DND-41 (cell line): ENCODE data around the gene RAD51B.

ENCODE experiments used
- ATAC-seq: fragments of 200-7000 bp; cut with Tn5 transposase; 3 replicates; pipeline ENCODE4 v1.9.1; 2021; ENCODE audit warnings: low read depth; ENCODE audit not compliant: insufficient read depth
- DNase-seq: peaks from one replicate; pipeline ENCODE4 v3.0.0-alpha.2; 2020
- H2AFZ ChIP-seq: 2 replicates; pipeline ENCODE4 v1.6.0; 2012; ENCODE audit warnings: low read depth, low read length
- H3K27ac ChIP-seq: 2 replicates; pipeline ENCODE4 v1.5.1; 2012; ENCODE audit warnings: low read length, inconsistent platforms
- H3K27me3 ChIP-seq: fragments of 200-600 bp; sonication (generic); 2 replicates; pipeline ENCODE4 v1.6.0; 2012; ENCODE audit warnings: low read length, mild to moderate bottlenecking, inconsistent platforms; ENCODE audit not compliant: insufficient read depth, poor library complexity
- H3K36me3 ChIP-seq: 2 replicates; pipeline ENCODE4 v1.5.1; 2012; ENCODE audit warnings: low read length, inconsistent platforms; ENCODE audit not compliant: insufficient read depth
- H3K4me1 ChIP-seq: 2 replicates; pipeline ENCODE4 v1.5.1; 2012; ENCODE audit warnings: mild to moderate bottlenecking, low read length; ENCODE audit not compliant: insufficient read depth
- H3K4me2 ChIP-seq: 2 replicates; pipeline ENCODE4 v1.6.0; 2012; ENCODE audit warnings: mild to moderate bottlenecking, moderate library complexity, low read length, inconsistent platforms; ENCODE audit not compliant: insufficient read depth
- H3K4me3 ChIP-seq, 2 experiments: fragments of 200-600 bp in 1 of 2; shearing (Covaris generic) in 1 of 2; 2 replicates each; pipeline ENCODE4 v1.5.1; 2012 to 2016; ENCODE audit warnings: inconsistent platforms in 2 of 2, low read length in 2 of 2, mild to moderate bottlenecking in 2 of 2, low read depth in 1 of 2, moderate library complexity in 1 of 2
- H3K79me2 ChIP-seq: 2 replicates; pipeline ENCODE4 v1.6.0; 2012; ENCODE audit warnings: low read length, inconsistent platforms; ENCODE audit not compliant: insufficient read depth
- H3K9ac ChIP-seq: 2 replicates; pipeline ENCODE4 v1.6.0; 2012; ENCODE audit warnings: low read depth, mild to moderate bottlenecking, inconsistent platforms, low read length, moderate library complexity
- H3K9me3 ChIP-seq: 2 replicates; pipeline ENCODE4 v1.5.1; 2012; ENCODE audit warnings: low read length, moderate library complexity, mild to moderate bottlenecking, inconsistent platforms; ENCODE audit not compliant: insufficient read depth, severe bottlenecking
- H4K20me1 ChIP-seq: 2 replicates; pipeline ENCODE4 v1.6.0; 2012; ENCODE audit warnings: low read length; ENCODE audit not compliant: insufficient read depth
- EZH2 ChIP-seq: IDR thresholded peaks from 3 replicates; pipeline ENCODE4 v1.6.1; 2012; ENCODE audit warnings: borderline replicate concordance, low read depth, mild to moderate bottlenecking, moderate library complexity, low read length, inconsistent platforms; ENCODE audit not compliant: severe bottlenecking
- TF ChIP-seq, protein P1 (sequence below): IDR thresholded peaks from 2 replicates; pipeline ENCODE4 v1.5.1; 2012; ENCODE audit warnings: borderline replicate concordance, low read length, moderate library complexity, mild to moderate bottlenecking; ENCODE audit not compliant: poor library complexity, severe bottlenecking; ENCODE audit errors: extremely low read depth

The RAD51B gene

DNA sequence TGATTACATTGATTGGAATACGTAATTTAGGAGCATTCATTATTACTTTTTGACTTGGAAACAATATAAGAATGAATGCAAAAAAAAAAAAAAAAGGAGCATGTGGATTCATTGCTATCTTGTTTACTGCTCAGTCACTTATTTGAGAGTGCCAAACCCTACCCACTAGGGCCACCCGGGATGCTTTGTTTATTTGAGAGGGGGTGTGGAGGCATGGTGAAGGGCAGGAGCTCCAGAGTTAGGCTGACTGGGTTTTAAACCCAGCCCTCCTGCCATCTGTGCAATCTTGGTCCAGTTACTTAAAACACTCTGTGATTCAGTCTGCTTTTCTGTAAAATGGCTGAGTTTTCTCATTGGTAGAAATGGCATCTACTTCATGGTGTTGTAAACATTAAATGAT is 195.2 kb downstream of the RAD51B start:
- DNase-seq = no peak

GRCh38 chr14:68015356-68016254 is 196.0 kb downstream of the RAD51B start:
- DNase-seq (no peak), ATAC-seq (no peak)
- Histone ChIP-seq H4K20me1 (no peaks in the 10 kb centered on the region), H3K9me3 (peaks cover 3% of the 10 kb centered on the region), H3K27me3 (no peaks in the 10 kb centered on the region), H3K36me3 (no peaks in the 10 kb centered on the region), H3K4me1 (no peaks in the 10 kb centered on the region), H3K4me2 (no peak overlapping the region), H3K4me3 (no peak overlapping the region), H3K27ac (no peak overlapping the region), H3K9ac (no peak overlapping the region), H3K79me2 (no peaks in the 10 kb centered on the region), H2AFZ (no peak overlapping the region)
- TF ChIP-seq EZH2 = no peak
- TF ChIP-seq, protein P1, sequence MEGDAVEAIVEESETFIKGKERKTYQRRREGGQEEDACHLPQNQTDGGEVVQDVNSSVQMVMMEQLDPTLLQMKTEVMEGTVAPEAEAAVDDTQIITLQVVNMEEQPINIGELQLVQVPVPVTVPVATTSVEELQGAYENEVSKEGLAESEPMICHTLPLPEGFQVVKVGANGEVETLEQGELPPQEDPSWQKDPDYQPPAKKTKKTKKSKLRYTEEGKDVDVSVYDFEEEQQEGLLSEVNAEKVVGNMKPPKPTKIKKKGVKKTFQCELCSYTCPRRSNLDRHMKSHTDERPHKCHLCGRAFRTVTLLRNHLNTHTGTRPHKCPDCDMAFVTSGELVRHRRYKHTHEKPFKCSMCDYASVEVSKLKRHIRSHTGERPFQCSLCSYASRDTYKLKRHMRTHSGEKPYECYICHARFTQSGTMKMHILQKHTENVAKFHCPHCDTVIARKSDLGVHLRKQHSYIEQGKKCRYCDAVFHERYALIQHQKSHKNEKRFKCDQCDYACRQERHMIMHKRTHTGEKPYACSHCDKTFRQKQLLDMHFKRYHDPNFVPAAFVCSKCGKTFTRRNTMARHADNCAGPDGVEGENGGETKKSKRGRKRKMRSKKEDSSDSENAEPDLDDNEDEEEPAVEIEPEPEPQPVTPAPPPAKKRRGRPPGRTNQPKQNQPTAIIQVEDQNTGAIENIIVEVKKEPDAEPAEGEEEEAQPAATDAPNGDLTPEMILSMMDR = no peak

More for the DNA sequence above, 195.2 kb downstream of the RAD51B start:
- no peaks in the 10 kb centered on the region for H3K36me3 ChIP-seq
- no peak overlapping the region for H2AFZ ChIP-seq
- H4K20me1 ChIP-seq = no peaks in the 10 kb centered on the region
- no peak overlapping the region for H3K27ac ChIP-seq
- ATAC-seq = no peak
- no peaks in the 10 kb centered on the region for H3K27me3 ChIP-seq
- H3K79me2 ChIP-seq = no peaks in the 10 kb centered on the region
- H3K4me1 ChIP-seq = no peaks in the 10 kb centered on the region
- H3K9ac ChIP-seq = no peak overlapping the region
- TF ChIP-seq, protein P1 = no peak
- no peak for TF ChIP-seq EZH2
- H3K9me3 ChIP-seq = peaks cover 3% of the 10 kb centered on the region
- H3K4me3 ChIP-seq = no peak overlapping the region
- no peak overlapping the region for H3K4me2 ChIP-seq

- no peaks in the 10 kb centered on the region for H3K36me3 ChIP-seq
- no peaks in the 10 kb centered on the region for H3K27me3 ChIP-seq
- H4K20me1 ChIP-seq = no peaks in the 10 kb centered on the region
- H3K9ac ChIP-seq = no peak overlapping the region
- no peaks in the 10 kb centered on the region for H3K79me2 ChIP-seq
- H3K27ac ChIP-seq = no peak overlapping the region
- H3K4me3 ChIP-seq = no peak overlapping the region
- H3K4me2 ChIP-seq = no peak overlapping the region
- TF ChIP-seq, protein P1 = no peak
- TF ChIP-seq EZH2 = no peak
- no peak overlapping the region for H2AFZ ChIP-seq
- no peaks in the 10 kb centered on the region for H3K4me1 ChIP-seq
- DNase-seq = no peak
- no peak for ATAC-seq
- peaks cover 3% of the 10 kb centered on the region for H3K9me3 ChIP-seq
Observed at GRCh38 chr14:68016255-68016914, 196.8 kb downstream of the RAD51B start.
